Endothelial cell of hepatic sinusoid (primary cell): ENCODE results near the gene INO80.

Experiments used
- in situ Hi-C: cut with HindIII; loops from 2 replicates; pipeline ENCODE4 v1.10.0; 2017; ENCODE audit warnings: low sequenced_read_pairs

The INO80 gene

GRCh38 chr15:40933517-40933902 lies 182.6 kb downstream of the INO80 start:
- in situ Hi-C loops, result loop anchor here (5.0 kb wide), 1 partner anchor 44 kb away; no protein-coding TSS in a partner anchor

- in situ Hi-C loops, result loop anchor here (5.0 kb wide), 1 partner anchor 44 kb away; no protein-coding TSS in a partner anchor
Measured at GRCh38 chr15:40932649-40933516, 183.2 kb downstream of the INO80 start.

- in situ Hi-C loops, result loop anchor here (5.0 kb wide), 1 partner anchor 45 kb away; no protein-coding TSS in a partner anchor
Measured at GRCh38 chr15:40932156-40932555, 183.9 kb downstream of the INO80 start.

GRCh38 chr15:40931300-40932142 lies 184.6 kb downstream of the INO80 start:
- in situ Hi-C loops, result loop anchor here (5.0 kb wide), 1 partner anchor 46 kb away; no protein-coding TSS in a partner anchor

GRCh38 chr15:40930430-40931299 lies 185.4 kb downstream of the INO80 start:
- in situ Hi-C loops, result loop anchor here (5.0 kb wide), 1 partner anchor 47 kb away; no protein-coding TSS in a partner anchor

GRCh38 chr15:40929660-40930429 lies 186.2 kb downstream of the INO80 start:
- in situ Hi-C loops, result loop anchor here (5.0 kb wide), 1 partner anchor 47 kb away; no protein-coding TSS in a partner anchor
